Islet of Langerhans (tissue), 1 donor: ENCODE data around the gene KIAA1755.

Source experiments
- FAIRE-seq: peaks from one replicate; lab custom pipeline; 2011; peaks lifted over from hg19 to GRCh38; lab: Jason Lieb, UNC

The KIAA1755 gene

DNA sequence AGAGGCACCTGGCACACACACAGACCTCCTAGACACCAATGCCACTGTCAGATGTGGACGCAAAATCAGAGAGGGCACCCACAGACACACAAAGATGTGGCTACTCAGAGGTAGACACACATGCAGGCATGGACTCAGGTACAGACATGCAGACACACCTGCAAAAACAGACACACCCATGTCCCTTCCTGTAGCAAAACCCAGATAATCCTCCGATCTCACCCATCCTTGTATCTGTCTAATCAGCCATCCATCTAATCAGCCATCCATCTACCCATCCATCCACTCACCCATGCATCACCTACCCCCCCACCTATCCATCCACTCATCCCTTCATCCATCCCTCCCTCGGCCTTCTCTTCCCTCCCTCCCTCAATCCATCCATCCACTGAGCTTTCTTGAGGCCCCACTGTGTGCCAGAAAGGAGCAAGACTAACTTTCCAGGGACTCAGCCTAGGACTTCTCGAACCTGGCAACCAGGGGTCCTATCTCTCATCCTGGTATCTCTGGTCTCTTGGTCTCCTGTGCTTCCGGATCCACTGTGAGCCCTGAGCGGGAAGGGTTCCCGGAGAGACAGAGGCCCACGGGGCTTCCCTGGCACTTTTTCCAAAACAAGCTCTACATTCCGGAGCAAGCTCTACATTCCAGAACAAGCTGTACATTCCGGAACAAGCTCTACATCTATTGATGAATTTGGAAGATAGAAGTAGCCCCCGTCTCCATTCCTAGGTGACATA is 94.4 kb downstream of the KIAA1755 start:
- FAIRE-seq = no peak

DNA sequence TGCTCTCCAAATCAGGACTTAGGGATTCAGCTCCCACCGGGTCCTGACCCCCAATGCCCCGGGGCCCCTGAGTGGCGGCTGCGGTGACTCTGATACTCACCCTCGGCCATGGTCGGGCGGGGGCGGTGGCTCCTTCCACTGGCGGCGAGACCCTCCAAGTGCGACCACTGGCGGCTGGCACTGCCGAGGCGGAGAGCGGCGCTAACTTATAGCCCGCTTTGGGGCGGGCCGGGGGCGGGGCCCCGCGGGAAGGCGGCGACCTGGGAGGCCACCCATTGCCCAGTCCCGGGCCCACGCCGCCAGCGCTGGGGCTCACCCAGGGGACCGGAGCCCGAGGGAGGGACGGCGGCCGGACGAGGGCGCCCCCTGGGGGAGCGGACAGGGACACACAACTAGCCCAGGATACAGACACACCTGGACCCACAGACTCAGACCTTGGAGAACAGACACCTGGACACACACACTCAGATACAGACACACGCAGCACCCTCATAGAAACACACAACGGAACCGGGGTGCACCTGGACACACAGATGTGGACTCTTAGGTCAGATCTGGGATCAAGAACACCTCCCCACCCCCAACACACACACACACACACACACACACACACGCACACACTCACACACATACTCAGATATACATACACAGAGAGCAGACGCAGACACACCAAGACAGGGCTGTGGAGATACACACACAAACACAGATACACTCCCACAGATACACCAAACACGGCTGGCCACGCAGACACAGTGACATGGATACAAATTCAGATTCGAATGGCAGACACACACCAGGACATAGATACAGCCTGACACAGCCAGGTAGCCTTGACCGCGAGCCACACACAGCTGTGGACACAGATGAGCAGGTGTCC is 95.2 kb downstream of the KIAA1755 start, which contains the start of gene TGM2:
TSS of gene TGM2 (minus strand) at position 182 of the 877 bp plus-strand sequence. CDS start at position 110, 72 bp downstream.
- FAIRE-seq = no peak

DNA sequence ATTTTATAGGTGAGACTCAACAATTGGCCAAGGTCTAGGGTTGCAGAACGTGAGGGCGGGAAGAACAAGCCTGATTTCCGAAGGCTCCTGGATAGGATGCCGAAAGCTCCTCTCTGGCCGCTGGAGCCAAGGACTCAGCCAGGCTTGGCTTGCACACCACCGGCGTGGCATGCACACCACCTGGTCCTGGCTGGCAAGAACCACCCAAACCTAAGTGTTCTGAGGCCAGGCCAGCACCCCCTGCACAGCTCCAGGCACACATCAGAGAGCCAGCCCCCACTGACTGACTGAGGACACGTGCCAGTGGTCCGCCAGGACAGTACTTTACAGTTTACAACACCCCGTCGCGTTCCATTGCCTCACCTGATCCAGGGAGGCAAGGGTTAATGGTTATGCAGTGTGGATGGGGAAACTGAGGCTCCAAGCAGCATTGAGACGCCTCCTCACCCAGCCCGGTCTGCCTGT is 95.9 kb downstream of the KIAA1755 start:
- no peak for FAIRE-seq

DNA sequence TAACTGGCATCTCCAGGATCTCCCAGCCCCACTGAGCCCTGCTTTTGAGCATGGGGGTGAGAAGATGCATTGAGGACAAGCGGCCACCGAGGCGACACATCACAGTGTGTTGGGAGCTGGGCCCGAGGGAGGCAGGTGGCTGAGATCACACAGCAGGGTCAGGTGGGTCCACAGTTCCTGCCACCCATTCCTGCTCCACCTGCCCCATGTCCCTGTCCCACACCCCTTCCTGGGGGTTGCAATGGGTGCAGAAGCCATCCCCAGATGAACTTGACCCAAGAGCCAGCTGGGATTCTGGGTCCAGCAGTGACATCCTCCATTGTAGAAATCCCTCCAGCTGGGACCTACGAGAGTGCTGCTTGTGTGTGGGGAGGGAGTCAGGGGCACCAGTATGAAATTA is 96.5 kb downstream of the KIAA1755 start:
- FAIRE-seq = no peak

DNA sequence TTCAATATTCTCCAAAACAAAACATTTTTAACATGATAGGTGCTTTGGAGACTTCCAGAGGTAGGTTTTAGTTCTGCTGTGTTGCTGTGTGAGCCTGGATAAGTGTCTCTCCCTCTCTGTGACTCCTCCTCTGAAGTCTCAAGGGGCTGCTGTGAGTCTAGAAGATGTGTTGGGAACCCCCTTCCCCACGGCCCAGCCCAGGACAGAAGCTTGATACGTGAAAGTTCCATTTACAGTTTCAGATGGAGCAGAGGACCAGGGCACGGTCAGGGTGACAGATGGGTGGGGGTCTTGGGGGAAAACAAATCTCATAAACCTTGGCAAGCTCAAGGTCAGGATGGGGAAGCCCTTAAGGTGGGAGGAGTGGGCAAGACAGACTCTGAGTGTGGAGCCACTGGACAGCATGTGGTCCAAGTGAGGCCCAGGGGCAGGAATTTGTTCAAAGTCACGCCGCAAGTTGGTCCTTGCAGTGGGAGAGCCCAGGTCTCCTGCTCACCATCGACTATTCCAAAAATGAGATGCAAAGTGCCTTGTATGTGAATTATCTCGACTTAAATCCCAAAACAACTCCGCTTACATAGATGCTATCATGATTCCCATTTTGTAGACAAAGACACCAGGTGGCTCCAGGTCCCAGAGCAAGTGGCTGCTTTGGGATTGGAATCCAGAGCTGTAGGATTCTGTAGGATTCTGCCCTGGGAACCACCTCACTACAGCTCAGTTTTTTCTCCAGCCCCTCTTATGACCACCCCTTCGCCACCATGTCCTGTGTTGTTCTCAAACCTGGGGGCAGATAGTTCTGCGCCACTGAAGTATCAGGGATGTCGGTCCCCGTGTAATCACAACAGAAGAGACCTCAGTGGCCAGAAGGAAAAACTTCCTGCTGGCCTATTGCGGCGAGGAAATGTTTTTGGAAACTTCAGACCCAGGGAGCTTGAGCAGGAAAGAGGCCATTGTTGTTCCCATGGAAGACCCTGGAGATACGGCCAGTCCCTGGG is 97.4 kb downstream of the KIAA1755 start:
- FAIRE-seq = no peak

DNA sequence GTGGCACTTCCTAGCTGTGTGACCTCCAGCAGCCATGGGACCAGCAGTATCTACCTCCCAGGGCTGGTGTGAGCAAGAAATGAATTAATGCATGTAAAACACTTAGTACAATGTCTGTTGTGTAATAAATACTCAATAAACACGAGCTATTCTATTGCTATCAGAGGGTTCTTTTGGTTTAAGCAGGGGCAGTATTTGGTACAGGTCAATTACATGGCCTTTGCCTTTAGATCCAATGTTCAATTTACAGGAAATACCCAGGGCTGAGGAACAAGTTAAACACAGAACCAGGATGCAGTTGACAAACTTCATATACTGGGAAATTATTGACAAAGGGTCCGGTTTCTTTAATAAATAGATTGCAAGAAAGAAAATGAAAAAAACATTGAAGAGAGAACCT is 98.4 kb downstream of the KIAA1755 start:
- FAIRE-seq = no peak

DNA sequence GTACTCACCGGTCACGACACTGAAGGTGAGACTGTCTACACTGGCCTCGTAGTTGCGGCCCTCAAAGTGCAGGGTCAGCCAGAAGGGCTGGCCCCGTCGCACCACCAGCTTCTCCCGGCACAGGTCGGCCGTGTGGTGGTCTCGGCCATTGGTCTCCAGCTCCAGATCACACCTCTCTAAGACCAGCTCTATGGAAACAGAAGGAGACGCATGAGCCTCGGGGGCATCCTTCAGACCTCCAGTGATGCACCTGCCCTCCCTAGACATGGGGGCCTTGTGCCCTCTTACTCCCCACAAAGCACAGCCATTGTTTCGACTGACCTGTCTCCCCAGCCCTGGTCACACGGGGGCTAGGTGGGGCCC is 99.1 kb downstream of the KIAA1755 start:
- no peak for FAIRE-seq
